ENCODE results near the gene MIOX.

DNA sequence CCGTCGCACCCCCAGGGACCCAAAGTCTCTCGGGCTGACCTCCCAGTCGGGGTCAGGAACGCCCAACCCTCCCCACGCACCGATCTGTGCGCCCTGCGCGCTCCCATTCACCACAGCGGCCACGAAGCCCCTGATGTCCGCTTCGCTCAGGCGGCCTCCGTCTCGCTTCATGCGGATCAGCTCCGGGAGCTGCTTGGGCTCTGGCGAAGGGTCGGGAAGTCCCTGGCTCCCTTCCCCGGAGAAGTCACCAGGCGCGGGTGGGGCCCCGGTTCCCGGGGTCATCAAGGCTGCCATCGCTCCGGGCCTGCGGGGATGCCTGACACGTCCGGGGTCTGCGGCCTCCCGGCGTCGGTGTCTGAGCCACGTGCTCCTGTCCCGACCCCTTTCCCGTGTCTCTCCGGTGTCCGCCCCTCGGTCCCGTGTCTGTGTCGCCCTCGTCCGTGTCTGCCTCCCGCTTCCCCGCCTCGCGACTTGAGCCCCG, 42.8 kb downstream of the MIOX start:
- TF ChIP-seq CEBPB (IDR thresholded peaks at IDR 0.05) (no peak), TEAD4 (IDR thresholded peaks at IDR 0.05) (no peak), YY1 (IDR thresholded peaks at IDR 0.05; ENCODE audit: low read depth) (no peak), TCF12 (IDR thresholded peaks at IDR 0.05; ENCODE audit: low read depth) (no peak), RAD21 (IDR thresholded peaks at IDR 0.05; ENCODE audit: low read depth) (no peak), EGR1 (IDR thresholded peaks at IDR 0.05) (no peak), EP300 (IDR thresholded peaks at IDR 0.05; ENCODE audit: borderline replicate concordance) (no peak)
- TF ChIP-seq, protein P1, sequence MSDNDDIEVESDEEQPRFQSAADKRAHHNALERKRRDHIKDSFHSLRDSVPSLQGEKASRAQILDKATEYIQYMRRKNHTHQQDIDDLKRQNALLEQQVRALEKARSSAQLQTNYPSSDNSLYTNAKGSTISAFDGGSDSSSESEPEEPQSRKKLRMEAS (IDR thresholded peaks at IDR 0.05): no peak
- TF ChIP-seq, protein P2, sequence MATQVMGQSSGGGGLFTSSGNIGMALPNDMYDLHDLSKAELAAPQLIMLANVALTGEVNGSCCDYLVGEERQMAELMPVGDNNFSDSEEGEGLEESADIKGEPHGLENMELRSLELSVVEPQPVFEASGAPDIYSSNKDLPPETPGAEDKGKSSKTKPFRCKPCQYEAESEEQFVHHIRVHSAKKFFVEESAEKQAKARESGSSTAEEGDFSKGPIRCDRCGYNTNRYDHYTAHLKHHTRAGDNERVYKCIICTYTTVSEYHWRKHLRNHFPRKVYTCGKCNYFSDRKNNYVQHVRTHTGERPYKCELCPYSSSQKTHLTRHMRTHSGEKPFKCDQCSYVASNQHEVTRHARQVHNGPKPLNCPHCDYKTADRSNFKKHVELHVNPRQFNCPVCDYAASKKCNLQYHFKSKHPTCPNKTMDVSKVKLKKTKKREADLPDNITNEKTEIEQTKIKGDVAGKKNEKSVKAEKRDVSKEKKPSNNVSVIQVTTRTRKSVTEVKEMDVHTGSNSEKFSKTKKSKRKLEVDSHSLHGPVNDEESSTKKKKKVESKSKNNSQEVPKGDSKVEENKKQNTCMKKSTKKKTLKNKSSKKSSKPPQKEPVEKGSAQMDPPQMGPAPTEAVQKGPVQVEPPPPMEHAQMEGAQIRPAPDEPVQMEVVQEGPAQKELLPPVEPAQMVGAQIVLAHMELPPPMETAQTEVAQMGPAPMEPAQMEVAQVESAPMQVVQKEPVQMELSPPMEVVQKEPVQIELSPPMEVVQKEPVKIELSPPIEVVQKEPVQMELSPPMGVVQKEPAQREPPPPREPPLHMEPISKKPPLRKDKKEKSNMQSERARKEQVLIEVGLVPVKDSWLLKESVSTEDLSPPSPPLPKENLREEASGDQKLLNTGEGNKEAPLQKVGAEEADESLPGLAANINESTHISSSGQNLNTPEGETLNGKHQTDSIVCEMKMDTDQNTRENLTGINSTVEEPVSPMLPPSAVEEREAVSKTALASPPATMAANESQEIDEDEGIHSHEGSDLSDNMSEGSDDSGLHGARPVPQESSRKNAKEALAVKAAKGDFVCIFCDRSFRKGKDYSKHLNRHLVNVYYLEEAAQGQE (IDR thresholded peaks at IDR 0.05; ENCODE audit: low read depth): no peak

Data from Ishikawa (cell line).